AG09319 (cell line): ENCODE data around the gene MDH1.

ENCODE experiments used
- DNase-seq: peaks from one replicate; pipeline ENCODE4 v3.0.0-alpha.2; 2010; ENCODE audit warnings: low read depth; ENCODE audit errors: extremely low read depth
- CTCF ChIP-seq: IDR thresholded peaks from 2 replicates; pipeline ENCODE4 v1.5.1; 2011; ENCODE audit warnings: low read depth, mild to moderate bottlenecking, inconsistent platforms, low read length, moderate library complexity

Gene MDH1

GRCh38 chr2:63578767-63579166 lies 10.0 kb upstream of the MDH1 start:
- no peak for TF ChIP-seq CTCF

GRCh38 chr2:63580651-63581297 lies 8.0 kb upstream of the MDH1 start:
- DNase-seq, result no peak
- TF ChIP-seq CTCF, result no peak

More at GRCh38 chr2:63578767-63579166, 10.0 kb upstream of the MDH1 start:
- DNase-seq, result no peak

GRCh38 chr2:63581298-63581961 lies 7.3 kb upstream of the MDH1 start:
- DNase-seq, result peak; percentile 36
- TF ChIP-seq CTCF, result no peak

GRCh38 chr2:63582873-63583272 lies 5.9 kb upstream of the MDH1 start:
- no peak for TF ChIP-seq CTCF
- no peak for DNase-seq

DNA sequence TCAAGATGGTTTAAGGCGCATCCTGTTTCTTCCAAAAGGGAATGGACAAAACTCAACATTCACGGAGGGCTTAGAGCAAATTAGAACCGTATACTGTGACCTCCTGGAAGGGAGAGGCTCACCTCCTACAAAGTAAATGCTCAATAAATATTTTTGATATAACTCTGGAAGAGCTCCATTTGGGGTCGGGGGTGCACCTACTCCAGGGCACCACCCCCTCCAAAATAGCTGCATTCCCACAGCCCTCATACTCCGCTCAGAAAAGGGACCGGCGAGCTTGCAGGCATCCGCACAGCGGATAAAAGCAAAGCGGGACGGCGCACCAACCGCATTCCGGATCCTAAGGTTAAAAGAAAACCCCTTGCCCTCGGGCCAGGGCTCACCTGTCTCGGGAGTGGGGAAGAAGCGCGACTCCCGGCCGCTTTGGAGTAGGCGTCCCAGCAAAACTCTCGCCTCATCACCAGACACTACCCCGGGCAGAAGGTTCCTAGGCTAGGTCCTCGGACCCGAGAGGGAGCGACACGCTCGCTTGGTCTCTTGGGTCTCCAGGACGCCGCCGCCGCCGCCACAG lies 864 bp upstream of the MDH1 start:
- no peak for DNase-seq
- TF ChIP-seq CTCF, result no peak

DNA sequence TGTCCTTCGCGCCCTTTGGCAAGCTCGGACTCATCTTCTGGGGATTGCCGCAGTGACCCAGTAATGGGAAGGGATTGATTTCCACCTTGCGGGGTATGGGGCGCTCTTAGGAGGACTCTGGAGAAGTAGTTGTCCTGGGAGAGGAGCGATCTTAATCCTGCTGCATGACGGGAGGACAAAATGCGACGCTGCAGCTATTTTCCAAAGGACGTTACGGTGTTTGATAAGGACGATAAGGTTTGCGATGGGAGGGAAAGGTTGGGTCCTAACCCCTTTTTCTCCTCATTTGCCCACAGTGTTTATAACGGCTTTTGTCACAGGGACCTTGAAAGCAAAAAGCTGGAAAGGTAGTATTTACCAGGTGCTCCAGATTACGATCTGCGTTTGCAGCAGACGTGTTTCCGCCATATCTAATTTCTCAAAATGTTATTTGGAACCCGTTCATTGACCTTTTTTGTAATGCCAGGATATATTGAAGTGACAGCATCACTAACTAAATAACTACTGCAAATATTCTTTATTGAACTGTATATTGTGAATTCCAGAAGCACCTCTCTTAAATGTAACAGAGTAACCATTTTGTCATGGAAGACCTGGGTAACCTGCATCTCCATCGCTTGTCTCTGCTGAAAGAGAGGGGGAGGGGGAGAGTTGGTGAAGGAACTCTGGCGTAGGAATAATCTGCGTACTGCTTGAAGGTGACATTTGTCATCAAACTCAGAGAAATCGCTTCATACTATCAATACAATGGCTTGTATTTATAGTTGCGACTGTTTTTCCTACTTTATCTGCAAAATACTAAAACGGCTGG lies 590 bp downstream of the MDH1 start:
- no peak for DNase-seq

More for the DNA sequence above, 590 bp downstream of the MDH1 start:
- no peak for TF ChIP-seq CTCF
